BJ (cell line): ENCODE results near the gene MCUB. TPM values are rescaled to one million over a fixed set of nuclear protein-coding genes. Genes with fewer than 3 reads are reported as not detected.

Source experiments
- CTCF ChIA-PET: fragments of 350-600 bp; formaldehyde crosslinking; extraction: SDS; loops from one replicate; lab custom pipeline; 2021; ENCODE audit warnings: antibody characterized with exemption, inconsistent platforms; lab: Yijun Ruan, JAX
- POLR2A ChIA-PET: fragments of 300-600 bp; sonication (Branson Sonifier 250); formaldehyde crosslinking; extraction: SDS; loops from one replicate; lab custom pipeline; 2021; ENCODE audit warnings: antibody characterized with exemption; lab: Charles Lee
- DNase-seq: peaks from one replicate; pipeline ENCODE4 v3.0.0-alpha.2; 2011; ENCODE audit warnings: low read depth
- H3K27me3 ChIP-seq: 2 replicates; pipeline ENCODE4 v1.6.0; 2011; ENCODE audit warnings: low read length; ENCODE audit not compliant: control insufficient read depth, insufficient read depth
- H3K36me3 ChIP-seq: 2 replicates; pipeline ENCODE4 v1.5.1; 2011; ENCODE audit warnings: low read length; ENCODE audit not compliant: control insufficient read depth, insufficient read depth
- H3K4me3 ChIP-seq: 2 replicates; pipeline ENCODE4 v1.5.1; 2011; ENCODE audit warnings: low read depth, mild to moderate bottlenecking, control low read depth, low read length
- CTCF ChIP-seq: IDR thresholded peaks from 2 replicates; pipeline ENCODE4 v1.5.1; 2011; ENCODE audit warnings: low read depth, mild to moderate bottlenecking, control low read depth, inconsistent platforms, low read length, moderate library complexity; ENCODE audit not compliant: insufficient read depth
- polyA plus RNA-seq: library from polyadenylated mRNA; depleted of rRNA; stranded (reverse); fragments of >200 nt; gene quantifications from 2 replicates; pipeline ENCODE4 v1.2.3, GENCODE V29; 2011

MCUB gene
- polyA plus RNA-seq, 1 experiment: 25.4 TPM

- ChIA-PET CTCF (no interaction called here), POLR2A (no interaction called here)
- H3K4me3 ChIP-seq: no peak overlapping the region
- H3K36me3 ChIP-seq: no peaks in the 10 kb centered on the region
- no peaks in the 10 kb centered on the region for H3K27me3 ChIP-seq
- no peak for TF ChIP-seq CTCF
- DNase-seq: no peak
These were observed 105.9 kb downstream of the MCUB start for GRCh38 chr4:109665783-109666485.

- no peak for TF ChIP-seq CTCF
- CTCF ChIA-PET: no interaction called here
- no peak for DNase-seq
- H3K27me3 ChIP-seq: no peaks in the 10 kb centered on the region
- POLR2A ChIA-PET: no interaction called here
- no peak overlapping the region for H3K4me3 ChIP-seq
- no peaks in the 10 kb centered on the region for H3K36me3 ChIP-seq
These were observed 111.3 kb downstream of the MCUB start for GRCh38 chr4:109671350-109671749.

GRCh38 chr4:109672169-109672930 is 112.3 kb downstream of the MCUB start:
- TF ChIP-seq CTCF: no peak
- ChIA-PET CTCF (no interaction called here), POLR2A (no interaction called here)
- H3K27me3 ChIP-seq: no peaks in the 10 kb centered on the region
- no peaks in the 10 kb centered on the region for H3K36me3 ChIP-seq
- no peak overlapping the region for H3K4me3 ChIP-seq
- DNase-seq: no peak

GRCh38 chr4:109673303-109673702 is 113.3 kb downstream of the MCUB start:
- TF ChIP-seq CTCF: no peak
- no peaks in the 10 kb centered on the region for H3K27me3 ChIP-seq
- no peaks in the 10 kb centered on the region for H3K36me3 ChIP-seq
- no peak overlapping the region for H3K4me3 ChIP-seq
- CTCF ChIA-PET: no interaction called here
- DNase-seq: no peak
- POLR2A ChIA-PET: no interaction called here

GRCh38 chr4:109675181-109675580 is 115.1 kb downstream of the MCUB start:
- ChIA-PET POLR2A (no interaction called here), CTCF (no interaction called here)
- no peak overlapping the region for H3K4me3 ChIP-seq
- TF ChIP-seq CTCF: no peak
- no peaks in the 10 kb centered on the region for H3K27me3 ChIP-seq
- no peak for DNase-seq
- no peaks in the 10 kb centered on the region for H3K36me3 ChIP-seq
